Measurements from ENCODE around the gene RUNX2.

The RUNX2 gene

GRCh38 chr6:45447716-45448115 lies 119.6 kb downstream of the RUNX2 start:
- TF ChIP-seq YY1 (IDR thresholded peaks at IDR 0.05; ENCODE audit: low read depth): no peak

- TF ChIP-seq EP300 (IDR thresholded peaks at IDR 0.05; ENCODE audit: borderline replicate concordance) (no peak), CEBPB (IDR thresholded peaks at IDR 0.05) (no peak), USF1 (IDR thresholded peaks at IDR 0.05) (no peak), ZBTB7A (IDR thresholded peaks at IDR 0.05; ENCODE audit: low read depth) (no peak), NFIC (IDR thresholded peaks at IDR 0.05) (no peak), MAX (IDR thresholded peaks at IDR 0.05) (no peak), TAF1 (IDR thresholded peaks at IDR 0.05; ENCODE audit: low read depth) (no peak), RAD21 (IDR thresholded peaks at IDR 0.05; ENCODE audit: low read depth) (no peak), REST (IDR thresholded peaks at IDR 0.05; ENCODE audit: low read depth) (no peak)
Observed at GRCh38 chr6:45448417-45449389, 120.6 kb downstream of the RUNX2 start.

- TF ChIP-seq REST (IDR thresholded peaks at IDR 0.05; ENCODE audit: low read depth) (no peak), EGR1 (IDR thresholded peaks at IDR 0.05) (no peak), RAD21 (IDR thresholded peaks at IDR 0.05; ENCODE audit: low read depth) (no peak), NFIC (IDR thresholded peaks at IDR 0.05) (no peak), MAX (IDR thresholded peaks at IDR 0.05) (no peak), ZBTB7A (IDR thresholded peaks at IDR 0.05; ENCODE audit: low read depth) (no peak), FOXM1 (IDR thresholded peaks at IDR 0.05; ENCODE audit: borderline replicate concordance, low read depth) (no peak), YY1 (IDR thresholded peaks at IDR 0.05; ENCODE audit: low read depth) (no peak), CREB1 (IDR thresholded peaks at IDR 0.05; ENCODE audit: low read depth) (no peak), TEAD4 (IDR thresholded peaks at IDR 0.05) (no peak), EP300 (IDR thresholded peaks at IDR 0.05; ENCODE audit: borderline replicate concordance) (no peak), TAF1 (IDR thresholded peaks at IDR 0.05; ENCODE audit: low read depth) (no peak), CEBPB (IDR thresholded peaks at IDR 0.05) (no peak), TCF12 (IDR thresholded peaks at IDR 0.05; ENCODE audit: low read depth) (no peak), USF1 (IDR thresholded peaks at IDR 0.05) (no peak)
Observed at GRCh38 chr6:45450132-45450531, 122.0 kb downstream of the RUNX2 start.

GRCh38 chr6:45450831-45451230 lies 122.7 kb downstream of the RUNX2 start:
- TF ChIP-seq TCF12 (IDR thresholded peaks at IDR 0.05; ENCODE audit: low read depth): no peak
- no peak for TF ChIP-seq CREB1 (IDR thresholded peaks at IDR 0.05; ENCODE audit: low read depth)
- TF ChIP-seq YY1 (IDR thresholded peaks at IDR 0.05; ENCODE audit: low read depth): no peak
- no peak for TF ChIP-seq TAF1 (IDR thresholded peaks at IDR 0.05; ENCODE audit: low read depth)
- TF ChIP-seq RAD21 (IDR thresholded peaks at IDR 0.05; ENCODE audit: low read depth): no peak
- no peak for TF ChIP-seq REST (IDR thresholded peaks at IDR 0.05; ENCODE audit: low read depth)
- TF ChIP-seq ZBTB7A (IDR thresholded peaks at IDR 0.05; ENCODE audit: low read depth): no peak
- TF ChIP-seq EGR1 (IDR thresholded peaks at IDR 0.05): no peak
- TF ChIP-seq FOXM1 (IDR thresholded peaks at IDR 0.05; ENCODE audit: borderline replicate concordance, low read depth): no peak
- no peak for TF ChIP-seq MAX (IDR thresholded peaks at IDR 0.05)
- TF ChIP-seq TEAD4 (IDR thresholded peaks at IDR 0.05): no peak
- no peak for TF ChIP-seq CEBPB (IDR thresholded peaks at IDR 0.05)
- TF ChIP-seq NFIC (IDR thresholded peaks at IDR 0.05): no peak
- no peak for TF ChIP-seq USF1 (IDR thresholded peaks at IDR 0.05)
- no peak for TF ChIP-seq EP300 (IDR thresholded peaks at IDR 0.05; ENCODE audit: borderline replicate concordance)
